ENCODE data around the gene RHBDF2. TPM values are rescaled to one million over a fixed set of nuclear protein-coding genes. Genes with fewer than 3 reads are reported as not detected.

The RHBDF2 gene
- total RNA-seq, 1 donor from 2014 or later, result 47.8 TPM

- no peak for TF ChIP-seq CTCF (IDR thresholded peaks at IDR 0.05)
- H3K27ac ChIP-seq, result no peak overlapping the region
- intact Hi-C loops (cut with DNase I), result no loop called here
Observed at GRCh38 chr17:76504117-76504516, 2.9 kb upstream of the RHBDF2 start.

GRCh38 chr17:76502341-76503211, 1.4 kb upstream of the RHBDF2 start:
- peaks cover 51% of the 10 kb centered on the region for H3K4me1 ChIP-seq
- DNase-seq, result no peak
- no peaks in the 10 kb centered on the region for H3K36me3 ChIP-seq
- H3K27me3 ChIP-seq (ENCODE audit: low read depth), result no peaks in the 10 kb centered on the region
- TF ChIP-seq CTCF (IDR thresholded peaks at IDR 0.05), result no peak
- intact Hi-C loops (cut with DNase I), result no loop called here
- peak overlapping the region; percentile 90 for H3K27ac ChIP-seq
- H3K4me3 ChIP-seq, result no peak overlapping the region
- no peaks in the 10 kb centered on the region for H3K9me3 ChIP-seq
- no peak for ATAC-seq

More at GRCh38 chr17:76504117-76504516, 2.9 kb upstream of the RHBDF2 start:
- H3K36me3 ChIP-seq, result no peaks in the 10 kb centered on the region
- no peak for ATAC-seq
- peaks cover 35% of the 10 kb centered on the region for H3K4me1 ChIP-seq
- DNase-seq, result no peak
- H3K27me3 ChIP-seq (ENCODE audit: low read depth), result no peaks in the 10 kb centered on the region
- no peak overlapping the region for H3K4me3 ChIP-seq
- no peaks in the 10 kb centered on the region for H3K9me3 ChIP-seq

GRCh38 chr17:76501827-76502307, 644 bp upstream of the RHBDF2 start:
- ATAC-seq (no peak), DNase-seq (no peak)
- Histone ChIP-seq H3K4me1 (peaks cover 57% of the 10 kb centered on the region), H3K27me3 (ENCODE audit: low read depth) (no peaks in the 10 kb centered on the region), H3K27ac (peak overlapping the region; percentile 90), H3K9me3 (no peaks in the 10 kb centered on the region), H3K4me3 (peak overlapping the region; percentile 81), H3K36me3 (no peaks in the 10 kb centered on the region)
- intact Hi-C loops (cut with DNase I), result no loop called here
- no peak for TF ChIP-seq CTCF (IDR thresholded peaks at IDR 0.05)

GRCh38 chr17:76500747-76501017, 541 bp downstream of the RHBDF2 start:
- ATAC-seq (peak in 1 of 2 donors; percentile 9), DNase-seq (no peak)
- Histone ChIP-seq H3K27me3 (ENCODE audit: low read depth) (no peaks in the 10 kb centered on the region), H3K4me3 (peak overlapping the region; percentile 81), H3K4me1 (peaks cover 58% of the 10 kb centered on the region), H3K36me3 (no peaks in the 10 kb centered on the region), H3K27ac (peak overlapping the region; percentile 90), H3K9me3 (no peaks in the 10 kb centered on the region)
- intact Hi-C loops (cut with DNase I), result no loop called here
- no peak for TF ChIP-seq CTCF (IDR thresholded peaks at IDR 0.05)

- H3K27me3 ChIP-seq (ENCODE audit: low read depth), result no peaks in the 10 kb centered on the region
- peak; percentile 57 for DNase-seq
- ATAC-seq, result no peak
- peaks cover 58% of the 10 kb centered on the region for H3K4me1 ChIP-seq
- TF ChIP-seq CTCF (IDR thresholded peaks at IDR 0.05), result no peak
- H3K36me3 ChIP-seq, result no peaks in the 10 kb centered on the region
- peak overlapping the region; percentile 90 for H3K27ac ChIP-seq
- intact Hi-C loops (cut with DNase I), result no loop called here
- H3K4me3 ChIP-seq, result peak overlapping the region; percentile 81
- no peaks in the 10 kb centered on the region for H3K9me3 ChIP-seq
Observed at GRCh38 chr17:76500074-76500746, 1.0 kb downstream of the RHBDF2 start.

All from lower lobe of right lung (tissue), 2 donors.